ENCODE measurements around the gene F12.

DNA sequence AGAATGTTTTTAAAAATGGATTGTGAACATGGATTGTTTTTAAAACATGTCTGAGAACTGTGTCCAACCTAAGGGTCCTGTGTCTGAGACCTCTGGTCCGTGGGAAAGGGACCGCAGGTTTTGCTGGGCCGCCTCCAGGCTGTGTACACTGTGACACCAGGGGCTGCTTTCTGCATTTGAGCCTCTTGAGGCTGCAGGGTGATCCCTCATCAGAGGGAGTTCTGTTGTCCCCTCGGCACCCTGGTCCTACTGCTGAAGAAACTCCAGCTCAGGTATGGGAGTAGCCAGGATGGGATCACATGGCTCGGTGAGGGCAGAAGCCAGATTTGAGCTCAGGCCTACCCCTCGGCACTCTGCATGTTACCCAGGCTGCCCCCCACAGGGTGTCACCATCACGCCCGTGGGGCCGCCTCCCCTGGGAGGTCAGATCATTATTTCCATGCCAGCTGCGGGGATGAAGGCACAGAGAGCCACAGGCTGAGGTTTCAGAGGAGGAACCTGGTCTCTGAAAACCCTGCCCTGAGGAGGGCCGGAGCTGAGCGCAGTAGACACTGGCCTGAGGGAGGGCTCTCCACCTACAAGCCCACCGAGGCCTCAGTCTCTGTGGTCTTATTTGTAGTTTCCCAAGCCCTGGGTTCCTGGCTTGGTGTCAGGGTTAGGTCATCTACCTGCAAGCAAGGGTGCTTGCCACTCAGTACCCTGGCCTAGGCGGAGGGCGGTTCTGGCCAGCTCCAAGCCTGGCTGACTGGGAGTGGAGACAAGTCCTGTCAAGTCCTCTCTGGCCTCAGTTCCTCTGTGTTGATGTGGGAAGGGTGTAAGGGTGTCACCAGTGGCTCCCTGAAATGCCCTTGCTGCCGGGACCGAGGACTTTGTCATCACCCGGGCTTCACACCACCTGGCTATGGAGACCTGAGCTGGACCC lies 40.0 kb upstream of the F12 start:
- TF ChIP-seq EP300 (IDR thresholded peaks at IDR 0.05; ENCODE audit: borderline replicate concordance in 1 of 2, low read depth in 1 of 2, low read length in 1 of 2) (no peak), POLR2AphosphoS5 (IDR thresholded peaks at IDR 0.05; ENCODE audit: low read depth, low read length) (no peak), RAD21 (IDR thresholded peaks at IDR 0.05; ENCODE audit: low read length) (no peak), FOXJ3 (CRISPR knock-in tag; IDR thresholded peaks at IDR 0.05) (no peak), FOXM1 (IDR thresholded peaks at IDR 0.05; ENCODE audit: low read depth) (no peak), FOSL2 (IDR thresholded peaks at IDR 0.05; ENCODE audit: borderline replicate concordance, low read depth) (no peak), NRF1 (IDR thresholded peaks at IDR 0.05; ENCODE audit: low read depth, low read length) (no peak)
- TF ChIP-seq, protein P1, sequence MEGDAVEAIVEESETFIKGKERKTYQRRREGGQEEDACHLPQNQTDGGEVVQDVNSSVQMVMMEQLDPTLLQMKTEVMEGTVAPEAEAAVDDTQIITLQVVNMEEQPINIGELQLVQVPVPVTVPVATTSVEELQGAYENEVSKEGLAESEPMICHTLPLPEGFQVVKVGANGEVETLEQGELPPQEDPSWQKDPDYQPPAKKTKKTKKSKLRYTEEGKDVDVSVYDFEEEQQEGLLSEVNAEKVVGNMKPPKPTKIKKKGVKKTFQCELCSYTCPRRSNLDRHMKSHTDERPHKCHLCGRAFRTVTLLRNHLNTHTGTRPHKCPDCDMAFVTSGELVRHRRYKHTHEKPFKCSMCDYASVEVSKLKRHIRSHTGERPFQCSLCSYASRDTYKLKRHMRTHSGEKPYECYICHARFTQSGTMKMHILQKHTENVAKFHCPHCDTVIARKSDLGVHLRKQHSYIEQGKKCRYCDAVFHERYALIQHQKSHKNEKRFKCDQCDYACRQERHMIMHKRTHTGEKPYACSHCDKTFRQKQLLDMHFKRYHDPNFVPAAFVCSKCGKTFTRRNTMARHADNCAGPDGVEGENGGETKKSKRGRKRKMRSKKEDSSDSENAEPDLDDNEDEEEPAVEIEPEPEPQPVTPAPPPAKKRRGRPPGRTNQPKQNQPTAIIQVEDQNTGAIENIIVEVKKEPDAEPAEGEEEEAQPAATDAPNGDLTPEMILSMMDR (IDR thresholded peaks at IDR 0.05) = no peak
